ENCODE data around the gene ASF1A.

Gene ASF1A

DNA sequence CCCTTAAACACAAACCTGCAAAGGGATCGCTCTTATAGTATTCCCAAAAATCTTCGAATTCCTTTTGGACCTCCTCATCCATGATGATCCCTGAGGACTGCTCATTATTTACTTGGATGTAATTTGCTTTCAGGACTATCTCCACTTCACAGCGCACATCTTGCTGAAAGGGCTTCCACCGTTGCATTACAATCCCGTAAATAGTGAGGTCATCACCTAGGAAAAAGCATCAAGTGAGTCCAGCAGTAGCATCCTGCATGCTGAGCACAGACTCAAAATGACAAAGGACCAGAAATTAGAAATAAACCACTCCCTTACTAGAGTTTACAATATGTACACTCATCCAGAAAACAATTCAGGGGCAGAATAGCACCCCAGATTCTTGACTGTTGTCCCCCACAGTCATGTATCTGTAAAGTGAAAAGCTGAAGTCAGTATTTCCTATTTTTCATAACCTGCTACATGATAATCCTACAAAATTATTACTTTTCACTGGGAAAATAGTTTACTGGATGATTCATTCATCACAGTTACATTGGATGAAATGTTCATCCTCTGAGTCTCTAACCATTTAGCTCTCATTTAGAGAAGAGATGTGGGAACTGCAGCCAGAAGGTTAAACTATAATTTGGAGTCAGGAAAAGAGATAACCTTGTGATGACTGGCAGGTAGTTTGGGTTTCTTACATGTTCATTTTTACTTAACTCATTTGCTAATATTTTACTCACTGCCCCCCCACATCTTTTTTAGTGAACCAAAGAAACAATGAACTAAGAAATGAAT is 23.8 kb downstream of the ASF1A start:
- no peak for DNase-seq

DNA sequence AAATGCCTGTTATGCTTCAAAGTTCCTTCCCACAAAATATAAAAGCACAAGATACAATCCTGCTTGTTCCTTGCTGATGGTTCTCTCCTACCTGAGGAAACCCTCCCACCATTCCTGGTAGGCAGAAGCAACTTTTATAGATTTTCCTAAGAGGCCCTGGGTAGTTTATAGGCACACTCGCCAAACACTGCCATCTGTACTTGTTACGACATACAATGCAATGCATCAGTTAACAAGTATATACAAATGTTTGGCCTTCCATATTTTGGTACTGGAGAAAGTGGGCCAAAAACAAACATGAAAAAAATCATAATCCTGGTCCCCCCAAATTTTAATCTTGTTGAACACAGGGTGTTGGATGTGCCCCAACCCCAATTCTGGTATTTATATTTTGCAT is 24.4 kb downstream of the ASF1A start:
- DNase-seq, result no peak

DNA sequence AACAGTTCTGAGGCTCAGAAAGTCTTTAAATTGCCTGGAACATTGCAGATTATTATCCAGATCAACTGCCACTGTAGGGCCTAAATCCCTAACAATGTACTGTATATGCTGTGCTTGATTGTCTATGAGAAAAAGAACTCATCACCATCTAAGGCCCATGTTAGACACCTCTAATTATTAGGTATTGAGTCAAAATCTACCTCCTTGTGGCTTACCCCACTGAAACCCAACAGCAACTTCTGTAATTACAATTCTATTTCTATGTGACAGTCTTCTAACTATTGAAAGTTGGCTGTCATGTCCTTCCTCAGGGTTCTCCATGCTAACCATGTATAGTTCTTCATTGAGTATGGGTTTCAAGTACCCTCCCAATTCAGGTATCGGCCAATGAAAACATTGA is 27.1 kb downstream of the ASF1A start:
- no peak for DNase-seq

DNA sequence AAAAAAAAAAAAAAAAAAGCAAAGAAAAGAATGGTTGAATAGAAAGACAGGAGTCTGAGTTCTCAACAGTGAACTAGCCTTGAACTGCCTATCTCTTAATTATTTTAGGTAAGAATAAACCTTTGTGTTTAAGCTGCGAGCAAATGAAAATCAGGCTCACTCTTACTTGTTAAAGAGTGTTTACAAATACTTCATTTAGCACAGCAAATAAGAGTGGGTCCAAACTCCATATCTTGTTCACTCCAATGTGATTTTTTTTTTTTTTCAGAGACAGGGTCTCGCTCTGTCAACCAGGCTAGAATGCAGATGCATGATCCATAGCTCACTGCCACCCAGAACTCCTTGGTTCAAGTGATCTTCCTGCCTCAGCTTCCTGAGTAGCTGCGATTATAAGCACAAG is 29.1 kb downstream of the ASF1A start:
- DNase-seq, result no peak

DNA sequence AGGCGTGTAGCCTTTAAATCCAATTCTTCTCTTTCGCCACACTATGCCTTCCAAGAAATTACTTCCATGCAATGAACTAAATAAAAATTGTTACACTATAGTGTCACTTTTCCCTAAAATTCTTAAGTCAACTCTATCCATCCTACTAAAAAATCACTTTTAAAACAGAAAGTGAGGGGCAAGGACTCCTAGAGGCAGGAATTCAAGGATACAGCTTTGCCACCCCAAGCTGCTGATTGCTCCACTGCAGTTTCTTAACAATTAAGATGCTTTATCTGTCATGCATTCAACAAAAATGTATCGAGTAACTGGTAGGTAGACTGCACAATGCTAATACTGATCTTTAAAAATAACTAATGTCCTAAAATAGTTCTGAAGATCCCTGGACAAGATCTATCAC is 36.7 kb downstream of the ASF1A start:
- no peak for DNase-seq

DNA sequence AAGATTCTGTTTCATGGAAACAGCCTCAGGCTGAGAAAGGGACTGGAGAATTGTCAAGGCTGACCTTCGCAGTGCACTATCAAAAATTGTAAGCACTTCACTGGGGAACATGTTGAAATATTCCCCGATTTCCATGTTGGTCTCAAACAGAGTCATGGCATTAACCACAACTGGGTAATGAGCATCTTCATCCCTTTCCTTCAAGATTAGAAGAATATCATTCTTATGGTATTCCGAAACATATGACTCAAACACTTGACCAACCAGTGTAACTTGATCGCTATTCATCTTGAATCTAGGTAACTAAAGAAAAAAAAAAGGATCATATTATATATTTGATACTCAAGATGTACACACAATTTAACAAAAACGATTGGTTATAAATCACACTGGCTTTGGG is 37.5 kb downstream of the ASF1A start:
- no peak for DNase-seq

DNA sequence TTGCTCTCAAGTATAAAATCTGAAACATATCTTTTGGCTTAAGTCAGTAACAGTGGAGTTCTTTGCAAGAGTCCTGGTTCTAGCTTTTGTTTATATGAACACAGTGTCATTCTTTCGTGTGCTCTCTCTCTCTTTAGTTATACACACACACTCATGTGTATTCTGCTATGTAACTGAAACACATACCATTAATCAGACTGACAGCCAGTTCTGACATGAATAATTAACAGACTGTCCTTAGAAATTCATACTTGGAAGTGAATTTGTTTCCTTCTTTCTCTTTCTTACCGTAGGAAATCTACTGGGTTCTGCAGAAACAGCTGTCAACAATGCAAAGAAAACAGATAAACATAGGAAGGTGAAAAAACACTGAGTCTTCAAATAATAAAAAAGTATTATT is 38.5 kb downstream of the ASF1A start:
- DNase-seq, result no peak

DNA sequence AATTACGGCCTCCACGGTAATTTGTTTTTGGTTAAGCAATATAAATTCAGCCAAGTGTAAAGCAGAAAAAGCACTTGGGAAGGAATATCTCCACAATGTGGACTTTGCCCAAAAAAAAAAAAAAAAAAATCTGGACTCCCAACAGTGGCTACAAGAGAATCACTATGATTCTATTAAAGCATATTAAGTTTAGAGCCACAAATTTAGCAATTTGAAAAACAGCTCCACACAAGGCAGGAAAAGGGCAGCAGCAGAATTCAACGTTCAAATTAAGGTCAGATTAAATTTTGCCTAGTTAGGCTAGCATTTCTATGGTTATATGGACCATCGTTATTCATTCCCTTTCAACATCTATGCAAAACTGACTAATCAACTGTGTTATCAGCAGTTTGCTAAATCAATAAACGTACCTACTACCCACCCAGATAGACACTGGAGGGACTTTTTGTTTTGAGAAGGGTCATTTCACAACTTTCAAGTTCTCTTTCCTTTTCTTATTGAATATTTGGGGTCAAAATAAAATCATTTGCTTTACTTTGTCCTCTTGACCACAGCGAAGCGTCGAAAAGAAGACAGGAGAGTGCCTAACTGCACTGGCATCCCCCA is 40.0 kb downstream of the ASF1A start:
- no peak for DNase-seq

DNA sequence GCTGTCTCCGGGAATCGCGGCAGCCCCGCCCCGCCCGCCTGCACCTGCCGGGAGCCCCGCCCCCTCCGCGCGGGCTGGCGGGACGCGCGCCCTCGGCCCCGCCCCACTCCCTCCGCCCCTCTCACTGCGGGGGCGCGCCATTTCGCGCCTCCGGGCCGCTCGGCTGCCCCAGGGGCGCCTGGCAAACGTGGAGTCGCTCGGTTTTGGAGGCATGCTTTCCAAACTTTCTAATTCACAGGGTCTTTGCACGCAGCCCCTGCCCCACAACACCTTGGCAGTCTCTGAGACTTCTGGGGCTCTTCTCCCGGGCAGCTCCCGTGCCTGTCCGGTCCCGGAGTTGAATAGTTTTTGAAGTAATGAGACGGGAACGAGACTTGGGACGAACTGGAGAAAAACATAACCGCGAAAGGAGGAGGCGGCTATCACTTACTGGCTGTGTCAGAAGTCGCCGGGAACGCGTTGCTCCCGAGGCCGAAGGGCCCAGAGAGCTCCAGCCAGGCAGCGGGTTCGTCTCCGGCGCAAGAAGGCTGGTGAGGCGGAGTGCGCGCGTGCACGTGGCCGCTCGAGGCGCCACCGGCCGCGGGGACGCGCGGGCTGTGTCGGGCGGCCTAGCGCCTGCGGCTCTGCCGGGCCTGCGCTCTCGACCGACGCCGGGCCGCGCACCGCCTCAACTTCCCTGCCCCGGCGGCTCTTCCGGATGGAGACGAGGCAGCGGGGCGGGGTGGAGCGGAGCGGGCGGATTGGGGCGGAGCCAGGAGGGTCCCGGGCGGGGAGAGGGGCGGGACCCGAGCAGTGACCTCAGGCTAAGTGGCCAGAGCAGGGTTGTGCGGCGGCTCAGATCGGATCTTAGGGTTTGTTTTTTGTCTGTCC is 40.7 kb downstream of the ASF1A start, which contains the start of gene MCM9:
TSS of gene MCM9 (minus strand) at position 699 of the 870 bp plus-strand sequence. CDS start 3,436 bp downstream, outside the sequence.
- peak; percentile 87 to 92 for DNase-seq

DNA sequence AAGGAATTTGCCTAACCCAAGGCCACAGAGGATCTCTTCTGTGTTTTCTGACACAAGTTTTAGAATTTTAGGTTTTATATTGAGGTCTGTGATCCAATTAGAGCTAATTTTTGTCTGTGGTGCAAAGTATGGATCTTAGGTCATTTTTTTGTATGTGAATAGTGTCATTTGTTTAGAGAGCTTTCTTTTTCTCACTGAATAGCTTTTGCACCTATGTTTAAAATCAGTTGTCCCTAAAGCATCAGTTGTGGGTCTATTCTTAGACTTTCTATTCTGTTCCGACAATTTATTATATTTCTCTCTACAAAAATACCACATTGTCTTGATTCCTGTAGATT is 41.3 kb downstream of the ASF1A start:
- DNase-seq, result no peak

DNA sequence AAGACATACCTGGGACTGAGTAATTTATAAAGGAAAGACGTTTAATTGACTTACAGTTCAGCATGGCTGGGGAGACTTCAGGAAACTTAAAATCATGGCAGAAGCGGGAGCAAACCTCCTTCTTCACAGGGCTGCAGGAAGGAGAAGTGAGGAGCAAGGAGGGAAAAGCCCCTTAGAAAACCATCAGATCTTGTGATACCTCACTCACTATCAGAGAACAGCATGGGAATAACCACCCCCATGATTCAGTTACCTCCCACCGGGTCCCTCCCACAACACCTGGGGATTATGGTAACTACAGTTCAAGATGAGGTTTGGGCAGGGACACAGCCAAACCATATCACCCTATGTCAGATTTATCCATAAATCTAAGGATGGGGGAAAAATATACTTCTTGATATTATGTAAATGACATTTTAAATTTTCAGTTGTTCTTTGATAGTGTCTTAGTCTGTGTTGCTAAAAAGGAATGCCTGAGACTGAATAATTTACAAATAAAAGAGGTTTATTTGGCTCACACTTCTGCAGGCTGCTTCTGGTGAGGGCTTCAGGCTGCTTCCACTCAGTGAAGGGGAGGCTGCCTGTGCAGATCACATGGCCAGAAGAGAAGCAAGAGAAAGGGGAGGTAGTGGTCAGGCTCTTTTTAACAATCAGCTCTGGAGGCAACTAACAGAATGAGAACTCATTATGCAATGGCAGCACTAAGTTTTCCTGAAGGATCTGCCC is 42.2 kb downstream of the ASF1A start:
- DNase-seq, result no peak

DNA sequence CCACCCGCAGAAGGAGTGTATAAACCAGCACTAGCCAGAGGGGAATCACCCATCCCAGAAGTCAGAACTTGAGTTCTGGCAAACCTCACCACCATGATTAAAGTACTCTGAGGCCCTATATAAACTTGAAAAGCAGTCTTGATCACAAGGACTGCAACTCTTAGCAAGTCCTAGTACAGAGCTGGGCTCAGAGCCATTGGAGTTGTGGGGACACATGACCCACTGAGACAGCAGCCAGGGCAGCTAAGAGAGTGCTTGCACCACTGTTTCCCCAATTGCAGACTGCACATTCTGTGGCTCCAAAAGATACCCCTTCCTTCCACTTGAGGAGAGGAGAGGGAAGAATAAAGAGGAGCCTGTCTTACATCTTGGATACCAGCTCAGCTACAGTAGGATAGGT is 45.7 kb downstream of the ASF1A start:
- no peak for DNase-seq

DNA sequence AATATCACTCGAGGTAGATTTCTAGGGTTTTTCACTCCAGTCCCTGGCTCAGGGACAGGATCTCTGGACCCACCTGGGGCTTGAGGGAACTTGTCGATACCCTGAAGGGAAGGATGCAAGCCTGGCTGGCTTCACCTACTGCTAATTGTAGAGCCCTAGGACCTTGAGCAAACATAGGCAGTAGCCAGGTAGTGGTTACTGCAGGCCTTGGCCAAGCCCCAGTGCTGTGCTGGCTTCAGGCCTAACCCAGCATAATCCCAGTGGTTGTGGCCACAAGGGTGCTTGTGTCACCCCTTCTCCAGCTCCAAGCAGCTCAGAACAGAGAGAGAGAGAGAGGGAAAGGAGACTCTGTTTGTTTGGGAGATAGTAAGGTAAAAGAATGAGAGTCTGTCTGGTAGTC is 46.8 kb downstream of the ASF1A start:
- no peak for DNase-seq

DNA sequence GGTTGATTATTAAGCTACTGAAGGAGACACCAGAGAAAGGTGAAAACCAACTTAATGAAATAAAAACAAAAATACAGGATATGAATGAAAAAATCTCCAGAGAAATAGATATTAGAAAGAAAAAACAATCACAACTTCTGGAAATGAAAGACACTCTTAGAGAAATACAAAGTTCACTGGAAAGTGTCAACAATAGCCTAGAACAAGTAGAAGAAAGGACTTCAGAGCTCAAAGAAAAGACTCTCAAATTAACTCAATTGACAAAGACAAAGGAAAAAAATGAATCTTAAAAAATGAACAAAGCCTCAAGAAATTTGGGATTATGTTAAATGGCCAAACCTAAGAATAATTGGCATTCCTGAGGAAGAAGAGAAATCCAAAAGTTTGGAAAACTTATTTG is 51.3 kb downstream of the ASF1A start:
- DNase-seq, result no peak

DNA sequence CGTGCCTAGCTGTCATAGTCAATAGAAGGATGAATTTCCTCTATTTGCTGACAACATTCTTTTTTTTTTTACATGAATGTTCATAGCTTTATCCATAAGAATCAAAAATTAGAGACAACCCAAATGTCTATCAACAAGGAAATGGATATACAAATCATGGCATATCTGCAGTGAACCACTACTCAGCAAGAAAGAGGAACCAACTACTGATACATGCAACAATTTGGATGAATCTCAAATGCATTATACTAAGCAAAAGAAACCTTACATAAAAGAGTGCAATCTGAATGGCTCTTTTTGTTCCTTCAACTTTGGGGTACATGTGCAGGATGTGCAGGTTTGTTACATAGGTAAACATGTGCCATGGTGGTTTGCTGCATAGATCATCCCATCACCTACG is 58.7 kb downstream of the ASF1A start:
- no peak for DNase-seq

DNA sequence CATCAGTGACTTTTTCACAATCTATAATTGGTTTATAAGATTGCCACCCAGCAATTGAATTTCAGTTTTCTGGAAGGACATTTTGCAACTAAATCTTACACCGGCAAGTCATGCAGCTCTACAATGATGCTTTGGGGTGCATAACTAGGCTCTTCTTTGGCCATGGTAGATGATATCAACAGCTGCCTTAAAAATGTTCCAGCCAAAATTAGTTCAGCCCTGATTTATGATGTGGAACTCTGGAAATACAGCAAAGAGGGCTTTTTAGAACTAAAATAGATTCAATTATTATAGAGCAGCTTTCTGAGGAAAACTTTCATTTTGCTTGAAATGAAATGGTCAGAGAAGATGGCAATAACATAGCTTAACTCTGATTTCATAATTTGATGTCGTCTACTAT is 59.4 kb downstream of the ASF1A start:
- DNase-seq, result no peak

Measured in SHP77 (cell line).